ENCODE measurements around the gene PILRA.
"Not testable (repeated sequence)": the region's sequence is repeated elsewhere in the genome, so short reads cannot be mapped to it uniquely, and the experiment has no call there.

Gene PILRA

DNA sequence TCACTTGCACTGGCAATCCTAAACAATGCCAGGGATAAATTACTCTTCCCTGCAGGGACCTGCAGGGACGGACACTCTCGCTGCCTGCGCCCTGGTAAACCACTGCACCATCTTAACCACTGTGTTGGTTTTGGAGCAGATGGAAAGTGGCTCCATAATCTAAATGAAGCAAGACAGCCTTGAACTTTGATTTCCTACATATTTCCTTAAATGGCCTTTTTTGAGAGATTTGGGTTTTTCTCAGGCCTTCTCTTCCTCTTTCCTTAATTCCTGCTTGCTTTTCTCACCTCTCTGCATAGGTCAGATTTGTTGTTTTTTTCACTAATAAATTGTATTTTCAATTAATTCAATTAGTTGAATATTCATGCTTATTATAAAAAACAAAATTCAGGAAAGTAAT, 2.8 kb downstream of the PILRA start:
- DNase-seq, result no peak
- H3K27ac ChIP-seq, result no peak overlapping the region
- no peak overlapping the region for H3K4me3 ChIP-seq
- H3K27me3 ChIP-seq, result peaks cover 0 to 16% of the 10 kb centered on the region in 2 donors
- intact Hi-C loops (cut with DNase I; ENCODE audit: low total_unique reads), result no loop called here
- H3K9me3 ChIP-seq, result no peaks in the 10 kb centered on the region
- H3K4me1 ChIP-seq, result peaks cover 0 to 3% (median 0%) of the 10 kb centered on the region in 4 donors
- TF ChIP-seq CTCF (IDR thresholded peaks at IDR 0.05), result no peak
- no peaks in the 10 kb centered on the region for H3K36me3 ChIP-seq

DNA sequence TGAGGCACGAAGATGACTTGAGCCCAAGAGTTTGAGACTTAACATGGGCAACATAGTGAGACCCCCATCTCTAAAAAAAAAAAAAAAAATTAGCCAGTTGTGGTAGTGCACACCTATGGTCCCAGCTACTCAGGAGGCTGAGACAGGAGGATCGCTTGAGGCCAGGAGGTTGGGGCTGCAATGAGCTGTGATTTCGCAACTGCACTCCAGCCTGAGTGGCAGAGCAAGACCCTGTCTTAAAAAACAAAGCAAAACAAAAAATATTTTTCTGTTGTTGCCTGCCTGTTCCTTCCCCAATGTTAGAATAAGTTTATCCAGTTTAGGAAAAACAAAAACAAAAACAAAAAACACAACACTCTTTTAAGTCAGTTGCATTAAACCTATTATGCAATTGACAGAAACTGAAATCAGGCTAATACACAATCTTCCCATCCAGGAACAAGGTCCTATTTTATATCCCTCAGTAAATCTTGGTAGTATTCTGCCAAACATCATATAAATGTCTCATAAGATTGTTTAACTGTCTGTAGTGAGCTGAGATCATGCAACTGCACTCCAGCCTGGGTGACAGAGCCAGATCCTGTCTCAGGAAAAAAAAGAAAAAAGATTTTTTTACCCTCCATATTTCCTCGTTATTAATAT, 4.9 kb downstream of the PILRA start:
- intact Hi-C loops (cut with DNase I; ENCODE audit: low total_unique reads), result no loop called here
- Histone ChIP-seq H3K4me1 (no peaks in the 10 kb centered on the region), H3K27ac (no peak overlapping the region), H3K9me3 (no peaks in the 10 kb centered on the region), H3K27me3 (peaks cover 0 to 14% of the 10 kb centered on the region in 2 donors), H3K36me3 (no peaks in the 10 kb centered on the region), H3K4me3 (no peak overlapping the region)
- no peak for TF ChIP-seq CTCF (IDR thresholded peaks at IDR 0.05)
- no peak for DNase-seq

- H3K4me1 ChIP-seq, result no peaks in the 10 kb centered on the region
- H3K27ac ChIP-seq, result no peak overlapping the region
- no peaks in the 10 kb centered on the region for H3K9me3 ChIP-seq
- H3K27me3 ChIP-seq, result no peaks in the 10 kb centered on the region
- no peaks in the 10 kb centered on the region for H3K36me3 ChIP-seq
- no peak for DNase-seq
- H3K4me3 ChIP-seq, result no peak overlapping the region
- intact Hi-C loops (cut with DNase I; ENCODE audit: low total_unique reads), result no loop called here
- no peak for TF ChIP-seq CTCF (IDR thresholded peaks at IDR 0.05)
These were observed 6.9 kb downstream of the PILRA start for GRCh38 chr7:100380196-100380595.

- intact Hi-C loops (cut with DNase I; ENCODE audit: low total_unique reads); DNase-seq; H3K36me3 ChIP-seq; H3K4me3 ChIP-seq; H3K4me1 ChIP-seq; H3K27me3 ChIP-seq; H3K27ac ChIP-seq; H3K9me3 ChIP-seq: not testable (repeated sequence)
These were observed 8.4 kb downstream of the PILRA start for GRCh38 chr7:100381531-100382233.

- intact Hi-C loops (cut with DNase I; ENCODE audit: low total_unique reads); H3K36me3 ChIP-seq; DNase-seq; H3K4me3 ChIP-seq; H3K9me3 ChIP-seq; H3K27ac ChIP-seq; H3K4me1 ChIP-seq; H3K27me3 ChIP-seq: not testable (repeated sequence)
These were observed 9.1 kb downstream of the PILRA start for GRCh38 chr7:100382234-100382853.

DNA sequence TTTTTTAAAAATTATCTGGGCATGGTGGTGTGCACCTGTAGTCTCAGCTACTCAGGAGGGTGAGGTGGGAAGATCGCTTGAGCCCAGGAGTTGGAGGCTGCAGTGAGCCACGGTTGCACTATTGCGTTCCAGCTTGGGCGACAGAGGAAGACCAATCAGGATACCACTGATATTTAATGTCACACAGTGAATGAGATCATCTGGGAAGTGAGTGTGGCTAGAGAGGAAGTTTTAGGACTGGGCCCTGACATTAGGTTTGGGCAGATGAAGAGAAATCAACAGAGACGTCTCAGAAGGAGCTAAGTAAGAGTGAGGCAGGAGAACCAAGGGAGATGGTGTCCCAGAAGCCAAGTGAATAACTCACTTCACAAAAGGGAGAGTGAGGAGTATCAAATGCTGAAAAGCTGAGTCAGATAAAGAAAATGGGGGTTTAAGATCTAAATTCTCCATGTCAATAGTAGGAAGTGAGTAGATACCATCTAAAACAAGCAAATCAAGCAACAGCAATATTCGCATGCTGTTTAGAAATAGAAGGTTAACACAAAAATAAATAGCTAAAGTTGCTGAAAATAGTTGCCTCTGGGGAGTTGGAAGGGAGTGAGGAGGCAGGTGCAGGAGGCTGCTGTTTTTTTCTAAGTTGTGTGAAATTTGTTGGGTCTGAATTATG, 11.5 kb downstream of the PILRA start:
- Histone ChIP-seq H3K27me3 (peaks cover 0 to 3% of the 10 kb centered on the region in 2 donors), H3K27ac (no peak overlapping the region), H3K9me3 (no peaks in the 10 kb centered on the region), H3K4me3 (no peak overlapping the region), H3K36me3 (no peaks in the 10 kb centered on the region), H3K4me1 (peaks cover 0 to 10% (median 0%) of the 10 kb centered on the region in 4 donors)
- no peak for DNase-seq
- intact Hi-C loops (cut with DNase I; ENCODE audit: low total_unique reads), result no loop called here
- no peak for TF ChIP-seq CTCF (IDR thresholded peaks at IDR 0.05)
